M059J (cell line): ENCODE measurements around the gene SRPK2. TPM values are rescaled to one million over a fixed set of nuclear protein-coding genes. Genes with fewer than 3 reads are reported as not detected.

Source experiments
- DNase-seq: peaks from one replicate; pipeline ENCODE4 v3.0.0-alpha.2; 2012; ENCODE audit warnings: low read depth
- total RNA-seq: library from RNA; depleted of rRNA; stranded (reverse); fragments of >200 nt; shearing (Covaris generic); gene quantifications from 2 replicates; pipeline ENCODE4 v1.2.3, GENCODE V29; 2014

Gene SRPK2
- total RNA-seq, 1 experiment from 2014 or later, result 51.5 TPM

DNA sequence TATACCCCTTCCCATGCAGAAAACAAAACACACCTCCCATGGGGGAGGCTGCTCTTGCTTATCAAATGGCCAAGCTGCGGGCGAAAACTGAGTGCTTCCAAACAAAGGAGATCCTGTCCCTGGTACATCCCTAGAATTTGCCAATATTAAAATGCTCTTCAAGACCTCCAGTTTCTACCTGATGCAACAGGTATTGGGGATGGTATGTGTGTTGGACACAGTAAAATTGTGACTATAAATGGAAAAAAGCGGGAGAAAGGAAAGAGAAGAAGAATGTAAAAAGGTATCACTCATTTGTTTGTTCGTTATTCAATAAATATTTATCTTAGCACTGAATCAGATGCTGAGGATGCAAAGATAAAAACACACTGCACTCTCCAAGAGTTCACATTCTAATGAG lies 250.8 kb downstream of the SRPK2 start:
- no peak for DNase-seq

DNA sequence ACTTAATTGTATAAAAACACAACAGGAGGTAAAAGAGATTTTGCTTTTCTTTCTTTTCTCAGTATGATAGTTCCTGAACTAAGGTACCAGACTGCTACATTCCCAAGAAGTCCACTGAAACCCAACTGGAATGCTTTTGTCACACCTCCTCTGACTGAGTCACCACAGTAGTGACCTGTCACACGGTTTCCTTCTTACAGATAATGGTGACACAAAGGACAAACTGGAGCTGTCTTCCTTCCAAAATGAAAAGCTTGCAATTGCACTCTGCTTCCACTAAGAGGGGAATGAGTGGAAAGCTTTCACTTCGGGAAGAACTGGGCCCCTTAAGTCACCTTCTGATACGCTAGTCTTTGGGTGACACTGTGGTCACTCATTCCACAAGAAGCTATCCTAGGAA lies 252.5 kb downstream of the SRPK2 start:
- DNase-seq, result peak; percentile 53

DNA sequence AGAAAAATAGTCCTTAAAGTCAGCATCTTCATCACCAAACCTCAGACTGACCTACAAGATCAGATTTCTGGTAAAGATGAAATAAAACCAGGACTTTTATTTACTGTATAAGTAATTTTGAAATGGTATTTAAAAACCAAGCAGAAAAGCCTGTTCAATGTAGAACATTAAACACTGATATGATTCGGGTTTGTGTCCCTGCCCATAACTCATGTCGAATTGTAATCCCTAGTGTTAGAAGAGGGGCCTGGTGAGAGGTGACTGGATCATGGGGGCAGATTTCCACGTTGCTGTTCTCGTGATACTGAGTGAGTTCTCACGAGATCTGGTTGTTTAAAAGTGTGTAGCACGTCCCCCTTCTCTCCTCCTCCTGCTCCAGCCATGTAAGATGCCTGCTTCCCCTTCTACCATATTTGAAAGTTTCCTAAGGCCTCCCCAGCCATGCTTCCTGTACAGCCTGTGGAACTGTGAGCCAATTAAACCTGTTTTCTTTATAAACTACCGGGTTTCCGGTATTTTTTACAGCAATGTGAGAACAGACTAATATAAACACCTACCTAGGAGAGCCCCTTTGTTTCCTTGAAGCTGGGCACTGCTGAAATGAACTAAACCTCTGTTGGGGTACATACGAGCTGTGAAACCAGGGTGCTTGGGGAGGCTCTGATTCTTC lies 254.6 kb downstream of the SRPK2 start:
- no peak for DNase-seq

DNA sequence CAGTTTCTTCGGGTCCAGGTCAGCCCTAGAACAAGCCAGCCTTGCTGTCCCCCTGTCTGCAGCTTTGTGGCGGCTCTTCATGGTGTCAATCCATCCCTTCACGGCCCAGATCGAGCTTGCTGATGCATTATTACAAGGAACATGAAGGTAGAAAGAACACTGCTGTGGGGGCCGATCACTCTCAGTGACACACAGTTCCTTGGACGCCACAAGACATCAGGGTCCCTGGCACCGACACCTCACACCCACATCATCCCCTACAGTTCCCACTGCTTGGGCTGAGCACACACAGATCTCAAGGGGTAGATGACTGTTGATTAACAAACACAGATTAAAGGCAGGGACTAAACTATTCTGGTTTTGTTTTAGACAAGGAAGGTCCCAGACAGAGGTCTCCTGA lies 255.4 kb downstream of the SRPK2 start:
- no peak for DNase-seq

DNA sequence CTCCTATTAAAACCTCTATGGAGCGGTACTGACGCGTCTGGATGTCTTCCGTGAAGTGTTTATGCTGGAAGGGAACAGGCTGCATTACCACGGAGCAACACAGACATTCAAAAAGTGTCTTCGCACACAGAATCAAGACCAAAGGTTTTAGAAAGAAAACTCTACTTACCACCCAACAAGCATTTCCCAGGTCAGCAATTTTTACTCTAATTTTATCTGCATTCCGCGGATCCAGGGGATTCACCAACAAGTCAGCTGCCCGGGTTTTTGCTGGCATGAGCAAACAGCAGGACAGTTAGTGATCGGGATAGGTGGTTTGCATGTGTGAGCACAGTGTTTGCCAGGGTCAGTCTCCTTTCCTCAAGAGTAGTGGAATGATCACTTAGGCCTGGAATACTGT lies 255.9 kb downstream of the SRPK2 start:
- DNase-seq, result no peak

DNA sequence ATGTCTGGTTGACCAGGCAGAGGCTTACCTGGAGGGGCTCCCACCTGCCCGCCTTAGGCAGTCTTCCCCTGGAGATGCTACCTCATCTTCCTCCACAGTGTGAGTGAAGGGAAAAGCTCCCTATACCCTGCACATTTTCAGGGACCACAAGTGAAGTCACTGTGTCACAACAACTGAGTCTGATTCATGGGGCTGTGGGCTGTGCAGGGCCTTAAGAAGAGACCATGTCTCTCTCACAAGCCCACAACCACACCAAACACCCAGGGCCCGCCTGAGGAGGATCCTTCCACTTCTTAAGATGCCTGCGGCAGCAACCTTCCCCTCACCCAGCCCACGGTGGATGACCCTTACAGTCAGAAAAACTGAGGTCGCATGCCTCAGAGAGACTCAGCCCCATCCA lies 256.4 kb downstream of the SRPK2 start:
- DNase-seq, result no peak

DNA sequence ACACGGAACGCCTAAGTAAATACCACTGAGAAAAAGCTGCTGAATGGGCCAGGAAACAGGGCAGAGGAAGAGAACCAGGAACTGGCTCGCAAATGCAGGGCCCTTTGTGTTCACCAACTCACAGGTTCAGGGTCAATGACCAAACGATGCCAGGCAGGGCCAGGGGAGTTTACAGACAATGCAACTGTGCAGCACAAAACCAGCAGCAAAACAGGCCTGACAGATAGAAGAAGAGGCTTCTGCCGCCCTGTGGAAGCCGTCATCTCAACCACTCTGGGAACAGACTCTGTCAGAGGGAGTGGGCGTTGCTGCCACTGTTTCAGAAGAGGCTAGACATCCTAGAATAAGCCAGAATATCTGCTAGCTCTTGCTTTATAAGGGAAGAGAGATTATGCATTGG lies 256.8 kb downstream of the SRPK2 start:
- DNase-seq, result no peak

DNA sequence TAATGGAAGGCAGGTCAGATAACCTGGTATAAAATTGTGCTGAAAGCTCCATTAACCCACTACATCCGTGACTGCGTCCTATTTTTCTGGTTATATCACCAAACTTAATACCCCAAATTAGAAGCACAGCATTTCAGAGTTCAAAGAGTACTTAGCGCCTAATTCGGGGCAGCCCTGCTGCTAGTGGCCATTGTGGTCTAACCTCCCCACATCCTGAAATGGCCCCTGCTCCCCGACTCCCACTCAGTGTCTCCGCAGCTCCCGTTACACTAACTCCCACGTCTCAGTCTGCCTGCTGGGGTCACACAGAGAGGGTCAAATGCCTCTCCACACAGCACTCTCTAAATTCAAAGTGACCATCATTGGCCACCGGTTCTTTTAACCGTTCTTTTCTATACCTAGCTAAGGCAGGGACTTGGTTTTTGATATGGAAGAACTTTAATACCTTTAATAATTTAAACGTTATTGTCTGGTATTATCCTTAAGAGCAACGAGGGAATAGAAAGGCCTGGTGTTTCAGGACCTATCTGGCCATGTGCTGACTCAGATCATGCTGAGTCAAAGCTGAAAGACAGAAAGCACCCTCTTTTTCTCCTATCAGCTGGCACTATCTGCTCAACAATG lies 257.6 kb downstream of the SRPK2 start:
- DNase-seq, result no peak

DNA sequence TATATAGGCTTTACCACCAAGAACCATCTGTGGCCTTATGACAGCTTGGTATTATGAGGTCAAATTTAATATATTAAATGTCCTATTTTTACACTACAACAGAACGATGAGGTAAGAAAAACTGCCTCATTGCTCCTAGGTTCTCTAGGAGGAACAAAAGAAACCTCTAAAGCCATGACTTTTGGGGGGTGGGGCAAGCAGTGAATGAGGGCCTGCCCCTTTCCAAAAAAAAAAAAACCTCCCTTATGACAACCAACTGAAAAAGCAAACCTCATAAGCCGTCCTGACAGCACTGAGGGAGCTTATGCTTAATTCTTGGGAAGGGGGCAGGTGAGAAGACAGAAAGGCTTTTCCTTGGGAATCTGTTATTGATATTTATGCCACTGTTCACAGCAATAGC lies 258.1 kb downstream of the SRPK2 start:
- DNase-seq, result no peak

DNA sequence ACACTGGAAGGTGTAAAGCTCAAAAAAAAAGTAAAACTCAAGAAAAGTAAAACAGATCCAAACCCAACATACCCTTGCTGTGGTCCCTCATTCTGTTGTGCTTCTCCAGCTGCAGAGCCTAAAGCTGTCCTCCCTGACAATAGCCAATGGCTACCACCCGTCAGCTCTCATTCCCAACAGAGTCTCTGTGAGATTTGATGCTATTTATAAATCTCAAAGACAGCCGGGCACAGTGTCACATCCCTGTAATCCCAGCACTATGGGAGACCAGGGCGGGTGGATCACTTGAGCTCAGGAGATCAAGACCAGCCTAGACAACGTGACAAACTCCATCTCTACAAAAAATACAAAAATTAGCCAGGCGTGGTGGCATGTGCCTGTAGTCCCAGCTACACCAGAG lies 258.7 kb downstream of the SRPK2 start:
- DNase-seq, result no peak

DNA sequence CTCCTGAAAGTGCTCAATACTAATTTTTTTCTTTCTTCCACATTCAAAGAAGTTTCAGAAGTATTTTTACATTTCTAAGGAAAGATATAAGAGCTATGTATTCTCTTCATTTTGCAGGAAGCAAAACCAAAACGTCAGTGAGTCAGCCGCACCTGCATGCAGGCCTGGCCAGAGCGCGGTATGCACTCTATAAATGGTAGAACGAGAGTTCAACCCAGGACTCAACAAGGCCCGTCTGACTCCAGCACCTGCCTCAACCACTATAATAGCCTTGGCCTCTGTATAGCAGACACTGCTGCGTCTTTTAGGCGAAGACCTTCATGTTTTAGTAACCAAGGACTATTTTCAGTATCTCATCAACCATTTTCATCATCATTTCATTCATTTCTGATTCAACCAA lies 261.5 kb downstream of the SRPK2 start:
- DNase-seq, result no peak

DNA sequence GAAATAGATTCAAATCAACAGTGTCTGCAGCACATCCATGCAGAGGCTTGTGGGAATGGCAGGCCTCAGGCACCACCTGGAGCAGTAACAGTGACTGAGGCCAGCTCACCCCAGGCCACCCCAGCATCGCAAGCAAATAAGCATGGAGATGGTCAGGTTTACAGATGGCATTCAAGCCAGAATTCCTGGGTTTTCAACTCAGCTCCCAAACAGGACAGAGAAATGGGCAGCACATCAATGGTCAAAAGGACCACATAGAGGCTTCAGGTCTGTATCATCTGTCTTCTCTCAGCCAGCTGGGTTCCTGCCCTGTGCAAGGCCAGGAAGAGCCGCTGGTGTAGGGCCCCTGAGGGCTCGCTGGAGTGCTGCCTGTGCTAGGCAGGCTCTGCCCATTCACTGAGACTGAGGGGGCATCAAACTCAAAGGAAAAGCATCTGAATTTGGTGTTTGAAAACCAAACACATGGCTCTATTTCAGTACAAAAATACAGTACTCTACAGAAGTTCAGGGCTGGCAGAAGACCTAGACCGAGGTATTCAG lies 262.2 kb downstream of the SRPK2 start:
- no peak for DNase-seq

DNA sequence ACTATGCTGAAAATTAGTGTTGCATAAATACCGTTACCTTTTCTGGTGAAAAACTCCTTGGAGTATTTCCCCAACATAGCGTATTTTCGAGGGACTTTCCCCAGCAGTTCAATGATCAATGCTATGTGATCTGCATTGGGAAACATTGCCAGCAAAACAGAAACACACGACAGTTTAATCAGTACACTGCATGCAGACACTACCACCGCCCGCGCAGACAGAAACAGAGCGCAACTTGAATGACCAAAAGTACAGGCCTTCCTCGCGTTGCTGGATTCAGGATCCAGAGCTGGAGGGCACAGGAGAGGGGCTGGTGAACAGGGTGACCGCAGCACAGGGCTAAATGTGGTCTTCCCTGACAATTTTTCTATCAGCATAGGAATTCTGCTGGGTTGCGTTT lies 263.0 kb downstream of the SRPK2 start:
- DNase-seq, result no peak

DNA sequence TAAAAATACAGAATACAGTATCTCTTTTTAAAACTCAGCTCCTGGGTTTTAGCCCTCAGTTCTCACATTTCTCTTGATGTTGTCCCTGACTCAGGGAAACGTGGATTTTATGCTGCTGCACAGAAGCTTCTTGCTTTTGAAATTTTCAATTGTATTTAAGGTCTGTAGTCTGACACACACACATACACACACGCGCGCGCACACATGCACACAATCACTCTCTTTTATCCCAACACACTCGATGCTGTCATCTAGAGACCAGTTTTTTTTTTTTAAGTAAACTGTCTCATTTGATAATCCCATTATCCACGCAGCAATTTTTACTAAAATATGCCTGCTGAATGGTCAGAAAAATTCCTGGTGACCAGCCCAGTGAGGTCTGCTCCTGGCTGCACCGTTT lies 266.1 kb downstream of the SRPK2 start:
- DNase-seq, result no peak

DNA sequence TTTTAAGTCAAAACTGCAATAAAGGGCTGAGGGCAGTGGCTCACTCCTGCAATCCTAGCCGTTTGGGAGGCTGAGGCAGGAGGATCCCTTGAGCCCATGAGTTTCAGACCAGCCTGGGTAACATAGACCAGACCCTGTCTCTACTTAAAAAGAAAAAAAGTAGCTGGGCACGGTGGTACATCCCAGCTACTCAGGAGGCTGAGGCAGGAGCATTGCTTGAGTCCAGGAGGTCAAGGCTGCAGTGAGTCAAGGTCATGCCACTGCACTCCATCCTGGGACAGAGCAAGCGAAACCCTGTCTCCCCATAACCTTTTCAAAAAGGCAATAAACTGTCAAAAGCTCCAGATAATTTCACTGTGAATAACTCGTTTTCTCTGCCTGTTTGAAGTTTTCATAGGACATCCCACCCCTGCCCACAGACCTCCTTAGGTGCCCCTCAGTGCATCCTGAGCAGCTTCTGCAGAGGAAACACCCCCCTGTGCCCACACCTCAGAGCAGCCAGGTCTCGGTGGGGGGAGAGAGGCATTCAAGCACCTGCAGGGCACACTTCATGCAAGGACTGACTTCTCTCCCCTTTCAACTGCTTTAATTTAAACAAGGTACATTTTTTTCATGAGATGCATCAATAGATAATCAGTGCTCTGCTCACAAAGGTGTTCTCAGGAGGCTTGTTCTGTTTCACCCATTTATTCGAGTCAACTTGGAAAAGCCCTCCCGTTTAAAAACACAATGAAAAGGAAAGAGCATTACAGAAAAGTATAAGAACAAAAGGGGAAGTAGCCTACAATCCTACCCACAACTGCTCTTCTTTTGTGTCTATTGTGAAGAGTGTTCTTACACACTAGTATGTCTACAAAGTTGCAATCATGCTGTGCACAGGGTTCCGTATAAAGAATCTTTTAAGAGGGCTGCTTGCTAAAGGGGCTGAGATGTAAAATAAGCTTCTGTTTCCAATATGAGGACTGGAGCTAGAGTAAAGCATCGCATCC lies 269.8 kb downstream of the SRPK2 start:
- no peak for DNase-seq

DNA sequence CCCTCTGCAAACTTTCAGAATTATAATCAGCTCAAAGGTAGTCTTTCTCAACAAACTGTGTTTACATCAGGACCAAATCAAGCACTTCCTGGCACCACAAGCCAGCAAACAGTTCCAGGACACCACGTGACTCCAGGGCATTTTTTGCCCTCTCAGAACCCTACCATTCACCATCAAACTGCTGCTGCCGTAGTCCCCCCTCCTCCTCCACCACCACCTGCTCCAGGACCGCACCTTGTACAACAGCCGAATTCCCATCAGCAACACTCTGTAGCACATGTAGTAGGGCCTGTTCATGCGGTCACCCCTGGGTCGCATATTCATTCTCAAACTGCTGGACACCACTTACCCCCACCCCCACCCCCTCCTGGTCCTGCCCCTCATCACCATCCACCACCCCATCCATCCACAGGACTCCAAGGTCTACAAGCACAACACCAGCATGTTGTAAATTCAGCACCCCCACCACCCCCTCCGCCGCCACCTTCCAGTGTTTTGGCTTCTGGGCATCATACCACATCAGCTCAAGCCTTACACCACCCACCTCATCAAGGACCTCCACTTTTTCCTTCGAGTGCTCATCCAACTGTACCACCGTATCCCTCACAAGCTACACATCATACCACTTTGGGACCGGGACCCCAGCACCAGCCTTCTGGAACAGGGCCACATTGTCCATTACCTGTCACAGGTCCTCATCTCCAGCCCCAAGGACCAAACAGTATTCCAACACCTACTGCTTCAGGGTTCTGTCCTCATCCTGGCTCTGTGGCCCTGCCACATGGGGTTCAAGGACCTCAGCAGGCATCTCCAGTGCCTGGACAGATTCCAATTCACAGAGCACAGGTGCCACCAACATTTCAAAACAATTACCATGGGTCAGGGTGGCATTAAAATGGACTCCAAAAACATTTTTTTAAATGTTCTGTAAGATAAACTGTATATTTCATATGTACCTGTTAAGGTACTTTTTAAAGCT lies 276.0 kb downstream of the SRPK2 start:
- no peak for DNase-seq

DNA sequence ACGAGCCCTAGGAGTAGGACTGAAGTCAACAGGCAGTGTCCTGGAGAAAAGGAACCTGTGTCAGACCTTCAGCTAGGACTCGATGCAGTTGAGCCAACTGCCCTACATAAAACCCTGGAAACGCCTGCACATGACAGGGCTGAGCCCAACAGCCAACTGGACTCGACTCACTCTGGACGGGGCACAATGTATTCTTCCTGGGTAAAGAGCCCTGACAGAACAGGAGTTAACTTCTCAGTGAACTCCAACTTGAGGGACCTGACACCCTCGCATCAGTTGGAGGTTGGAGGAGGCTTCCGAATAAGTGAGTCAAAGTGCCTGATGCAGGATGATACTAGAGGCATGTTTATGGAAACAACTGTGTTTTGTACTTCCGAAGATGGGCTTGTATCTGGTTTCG lies 281.3 kb downstream of the SRPK2 start:
- DNase-seq, result no peak

DNA sequence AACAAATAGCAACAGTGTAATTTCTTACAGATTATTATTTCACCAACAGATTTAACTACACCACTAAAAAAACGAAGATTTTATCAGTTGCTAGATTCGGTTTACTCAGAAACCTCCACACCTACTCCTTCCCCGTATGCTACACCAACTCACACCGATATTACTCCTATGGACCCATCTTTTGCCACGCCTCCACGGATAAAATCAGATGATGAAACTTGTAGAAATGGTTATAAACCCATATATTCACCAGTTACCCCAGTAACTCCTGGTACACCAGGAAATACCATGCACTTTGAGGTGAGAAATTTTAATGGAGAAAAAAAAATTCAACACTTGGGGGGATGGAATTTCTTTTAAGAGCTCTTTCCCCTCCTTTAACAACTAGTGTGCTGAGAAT lies 282.2 kb downstream of the SRPK2 start:
- DNase-seq, result no peak

DNA sequence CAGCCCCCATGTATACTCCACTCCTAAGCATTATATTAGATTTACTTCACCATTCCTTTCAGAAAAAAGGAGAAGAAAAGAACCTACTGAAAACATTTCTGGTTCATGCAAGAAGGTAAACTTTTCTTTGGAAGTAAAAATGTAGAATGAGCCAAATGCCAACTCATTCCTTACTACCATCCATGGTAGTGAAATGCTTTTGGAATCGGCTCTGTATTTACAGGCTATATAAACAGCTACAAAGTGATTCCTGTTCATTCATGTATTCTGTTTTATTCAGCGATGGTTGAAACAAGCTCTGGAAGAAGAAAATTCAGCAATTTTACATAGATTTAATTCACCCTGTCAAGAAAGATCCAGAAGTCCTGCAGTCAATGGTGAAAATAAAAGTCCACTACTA lies 283.1 kb downstream of the SRPK2 start:
- no peak for DNase-seq

DNA sequence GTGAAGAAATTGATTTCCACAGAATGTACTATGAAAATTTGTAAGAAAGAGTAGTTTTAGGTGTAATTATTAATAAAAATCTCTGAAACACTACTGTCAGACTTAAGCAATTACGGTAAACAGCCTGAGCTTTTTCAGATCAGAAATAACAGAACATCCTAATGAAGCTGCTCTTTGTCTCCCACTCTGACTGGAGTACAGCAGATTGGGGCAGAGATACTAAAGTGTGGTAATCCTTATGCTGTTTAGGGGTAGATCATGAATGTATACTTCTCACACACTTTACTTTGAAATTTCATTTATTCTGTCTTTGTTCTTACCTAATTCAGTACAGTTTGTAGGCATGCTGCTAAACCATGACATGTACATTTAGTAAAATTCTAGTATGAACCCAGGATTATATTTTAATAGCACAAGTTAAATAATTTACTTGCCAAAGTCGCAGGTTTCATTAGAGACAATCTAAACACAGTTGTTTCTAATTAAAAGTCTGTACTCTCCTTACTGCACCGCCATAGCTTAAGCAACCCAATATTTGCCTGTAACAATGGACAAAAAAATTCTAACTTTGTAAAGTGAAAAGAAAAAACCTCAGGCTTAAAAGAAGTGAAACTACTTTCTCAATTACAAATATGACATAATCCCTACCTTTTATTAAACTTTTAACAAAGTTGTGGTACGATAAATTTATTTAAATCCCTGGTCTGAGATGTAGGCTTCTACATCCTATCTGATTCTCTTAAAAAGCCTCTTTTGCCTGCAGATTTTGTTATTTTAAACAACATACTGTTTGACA lies 286.0 kb downstream of the SRPK2 start:
- no peak for DNase-seq
